GM18520 (cell line): ENCODE data around the gene PRRT4.

Experiments
- ATAC-seq: cut with Tn5 transposase; IDR thresholded peaks from one replicate; pipeline ENCODE4 v1.9.1; 2021; ENCODE audit not compliant: unreplicated experiment

PRRT4 gene

GRCh38 chr7:128350708-128351295 lies 10.7 kb downstream of the PRRT4 start:
- no peak for ATAC-seq

DNA sequence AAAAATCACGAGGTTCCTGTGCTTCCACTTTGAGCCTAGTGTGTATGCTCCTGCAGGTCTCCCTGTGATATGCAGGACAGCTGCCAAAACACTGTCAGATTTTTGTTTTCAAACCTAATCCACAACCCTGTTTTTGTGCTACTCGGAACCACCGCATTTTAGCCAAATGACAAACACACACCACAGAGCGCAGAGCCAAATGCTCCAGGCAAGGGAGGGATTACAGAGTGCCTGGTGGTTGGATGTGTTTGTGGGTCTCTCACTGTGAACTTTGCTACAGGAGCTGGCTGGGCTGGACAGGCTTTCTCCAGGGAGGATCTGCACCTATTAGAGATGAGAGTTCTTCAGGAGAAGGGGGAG lies 12.0 kb downstream of the PRRT4 start:
- no peak for ATAC-seq

GRCh38 chr7:128347647-128348097 lies 13.8 kb downstream of the PRRT4 start:
- ATAC-seq: no peak

GRCh38 chr7:128344431-128344774 lies 17.1 kb downstream of the PRRT4 start:
- ATAC-seq: no peak

- peak; percentile 92 for ATAC-seq
These were observed 17.7 kb downstream of the PRRT4 start, which contains the start of gene RBM28 for GRCh38 chr7:128343554-128344430. RBM28 (minus strand) TSS chr7:128343908; CDS start chr7:128343793, 115 bp downstream.

DNA sequence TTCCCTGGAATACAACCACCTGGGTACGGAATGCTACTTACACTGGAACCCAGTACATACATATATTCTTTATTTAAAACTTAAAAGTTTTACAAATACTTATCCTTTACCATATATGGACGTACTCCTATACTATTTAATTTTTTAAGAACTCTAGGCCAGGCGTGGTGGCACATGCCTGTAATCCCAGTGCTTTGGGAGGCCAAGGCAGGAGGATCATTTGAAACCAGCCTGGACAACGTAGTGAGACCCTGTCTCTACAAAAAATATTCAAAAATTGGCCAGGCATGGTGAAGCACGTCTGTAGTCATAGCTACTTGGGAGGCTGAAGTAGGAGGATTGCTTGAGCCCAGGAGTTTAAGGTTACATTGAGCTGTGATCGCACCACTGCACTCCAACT lies 19.8 kb downstream of the PRRT4 start:
- no peak for ATAC-seq

- no peak for ATAC-seq
These were observed 25.8 kb downstream of the PRRT4 start for GRCh38 chr7:128335730-128336129.

- no peak for ATAC-seq
These were observed 37.2 kb downstream of the PRRT4 start for GRCh38 chr7:128324368-128324680.

- no peak for ATAC-seq
These were observed 37.8 kb downstream of the PRRT4 start for GRCh38 chr7:128323459-128324367.

DNA sequence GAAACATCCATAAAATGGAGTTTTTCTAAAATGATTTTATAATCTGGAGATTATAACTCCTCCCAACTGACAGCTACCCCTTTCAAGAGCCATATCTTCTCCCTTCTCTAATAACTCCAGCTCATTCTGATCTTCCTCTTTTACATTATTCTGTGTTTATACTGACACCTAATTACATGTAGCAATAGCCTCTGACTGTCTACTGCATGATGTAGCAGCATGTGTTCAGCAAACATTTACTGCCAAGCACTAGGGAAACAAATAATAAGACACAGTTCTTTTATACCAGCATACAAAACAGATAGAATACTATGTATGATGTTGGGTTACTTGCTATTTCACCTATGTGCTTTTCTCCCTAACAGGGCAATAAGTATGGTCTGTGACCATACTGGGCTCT lies 38.5 kb downstream of the PRRT4 start:
- ATAC-seq: no peak

DNA sequence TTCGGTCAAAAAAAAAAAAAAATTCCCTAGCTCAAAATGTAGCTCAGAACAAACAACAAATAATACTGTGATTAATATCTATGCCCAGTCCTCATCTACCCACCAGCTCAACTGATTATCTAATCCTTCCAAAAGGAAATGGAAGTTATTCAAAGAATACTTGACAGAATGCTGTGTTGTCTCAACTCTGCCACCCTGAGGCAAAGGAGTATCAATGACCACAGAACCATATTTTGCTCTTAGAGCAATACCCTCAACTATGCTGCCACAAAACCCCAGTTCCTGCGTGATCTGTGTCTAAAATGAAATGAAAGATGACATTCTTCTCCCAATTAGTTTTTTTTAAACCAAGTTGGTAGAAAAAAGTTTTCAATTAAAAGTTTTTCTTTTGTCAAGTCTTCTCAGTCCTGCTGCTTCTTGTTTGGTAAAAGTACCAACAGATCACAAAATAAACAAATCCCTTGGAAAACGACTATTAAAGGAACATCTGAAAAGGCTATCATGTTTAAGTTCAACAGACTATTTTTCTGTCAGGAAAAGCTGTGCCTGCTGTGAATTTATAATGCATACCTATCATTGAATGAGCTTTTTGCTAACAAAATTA lies 39.3 kb downstream of the PRRT4 start:
- no peak for ATAC-seq

DNA sequence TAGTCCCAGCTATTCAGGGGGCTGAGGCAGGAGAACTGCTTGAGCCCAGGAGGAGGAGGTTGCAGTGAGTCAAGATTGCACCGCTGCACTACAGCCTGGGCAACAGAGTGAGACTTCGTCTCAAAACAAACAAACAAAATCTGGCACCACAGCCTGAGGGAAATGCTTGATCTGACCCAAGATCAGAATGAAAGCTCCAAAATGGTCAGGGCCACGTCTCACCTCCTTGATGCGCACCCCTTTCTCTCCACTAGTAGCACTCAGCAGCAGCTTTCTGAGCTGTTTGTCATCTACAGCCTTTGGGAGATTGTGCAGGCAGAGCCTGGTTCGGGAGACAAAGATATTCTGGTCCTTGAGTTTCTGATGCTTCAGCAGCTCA lies 40.5 kb downstream of the PRRT4 start:
- no peak for ATAC-seq

DNA sequence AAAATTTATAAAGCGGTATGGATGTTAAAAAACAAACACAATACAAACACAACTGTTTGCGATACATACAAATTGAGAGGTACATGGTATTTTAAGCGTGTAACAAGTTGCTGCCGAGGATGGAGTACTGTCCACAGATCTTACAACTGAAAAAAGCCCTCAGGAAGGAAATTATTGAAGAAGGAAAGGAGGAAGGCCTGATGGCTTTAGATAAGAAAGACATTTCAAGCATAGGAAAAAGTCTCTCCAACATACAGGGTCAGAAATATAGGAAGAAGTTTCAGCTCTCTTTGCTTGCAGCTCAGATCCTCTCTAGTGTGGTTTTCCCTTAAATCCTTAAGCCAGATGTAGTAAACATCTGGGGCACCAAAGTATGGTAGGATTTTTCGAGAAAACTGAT lies 42.8 kb downstream of the PRRT4 start:
- ATAC-seq: no peak

DNA sequence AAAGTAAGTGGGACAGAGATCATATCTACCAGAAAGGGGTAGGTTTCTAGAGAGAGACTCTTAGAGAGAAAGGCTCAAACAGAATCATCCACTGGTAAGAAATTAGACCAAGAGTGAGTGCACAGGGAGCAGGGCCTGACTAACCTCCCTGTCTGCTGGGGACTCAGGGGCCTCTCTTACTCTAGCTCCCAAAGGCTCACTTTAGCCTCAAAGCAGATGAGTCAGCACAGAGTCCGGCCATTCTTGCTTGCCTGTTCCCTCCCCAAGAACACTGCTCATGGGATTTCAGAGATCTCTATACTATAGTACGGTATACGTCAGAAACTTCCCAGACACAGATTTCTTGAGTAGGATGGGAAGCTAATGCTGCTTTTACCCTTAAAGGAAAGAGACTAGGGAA lies 50.5 kb downstream of the PRRT4 start:
- no peak for ATAC-seq

GRCh38 chr7:128310499-128310898 lies 51.0 kb downstream of the PRRT4 start:
- ATAC-seq: no peak

DNA sequence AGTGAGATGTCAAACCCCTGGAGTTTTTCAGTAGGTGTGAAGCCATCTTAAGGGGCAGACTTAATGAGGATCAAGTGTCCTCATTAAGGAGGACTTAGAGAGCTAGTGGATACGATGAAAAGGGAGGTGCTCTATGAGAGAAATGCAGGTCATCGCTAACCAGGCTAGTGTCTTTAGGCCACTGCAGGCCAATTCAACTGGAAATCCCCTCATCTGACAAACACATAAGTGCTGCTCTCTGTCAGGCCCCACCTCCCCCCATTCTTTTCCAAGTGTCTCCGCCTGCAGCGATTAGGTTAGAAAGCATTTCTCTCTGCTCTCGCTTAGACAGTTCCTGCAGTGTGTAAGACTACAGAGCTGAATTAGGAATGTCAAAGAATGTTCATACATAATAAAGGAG lies 51.5 kb downstream of the PRRT4 start:
- no peak for ATAC-seq

GRCh38 chr7:128309124-128309523 lies 52.4 kb downstream of the PRRT4 start:
- ATAC-seq: no peak

GRCh38 chr7:128307061-128307460 lies 54.4 kb downstream of the PRRT4 start:
- no peak for ATAC-seq

- ATAC-seq: no peak
These were observed 57.3 kb downstream of the PRRT4 start for GRCh38 chr7:128304212-128304611.

DNA sequence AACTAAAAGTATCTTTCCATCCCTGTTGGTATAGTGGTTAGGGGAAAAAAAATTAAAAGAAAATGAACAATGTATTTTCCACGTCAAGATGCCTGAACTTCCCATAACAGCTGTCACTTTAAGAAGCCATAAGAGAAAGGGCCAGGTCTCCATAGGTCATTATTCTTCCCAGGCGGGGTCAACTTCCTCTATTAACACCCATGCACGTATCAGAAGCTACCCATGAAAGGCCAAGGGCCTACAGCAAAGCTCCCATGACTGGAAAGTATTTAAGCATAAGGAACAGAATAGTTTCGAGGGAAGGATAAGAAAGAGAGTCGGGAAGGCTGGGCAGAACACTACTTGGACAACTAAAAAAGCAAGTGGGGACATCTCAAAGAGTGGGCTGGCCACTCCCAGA lies 57.8 kb downstream of the PRRT4 start:
- ATAC-seq: no peak

DNA sequence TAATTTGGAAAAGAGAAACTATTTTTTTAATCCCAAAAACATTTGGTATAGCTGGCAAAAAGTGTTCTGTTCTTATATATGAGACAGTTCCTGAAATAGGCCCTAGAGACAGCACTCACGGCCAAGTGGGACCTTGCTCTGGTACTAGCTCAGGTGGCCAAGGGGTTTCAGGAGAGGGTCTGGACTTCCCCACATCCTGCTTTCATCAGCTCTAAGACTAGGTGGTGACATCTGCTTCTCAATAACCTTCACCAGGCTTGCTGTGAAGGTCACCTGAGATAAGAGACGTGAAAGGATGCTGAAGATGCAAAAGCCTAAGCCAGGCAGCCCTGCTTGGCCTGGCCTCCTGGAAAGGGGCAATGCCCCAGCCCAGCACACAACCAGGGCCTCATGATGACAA lies 58.4 kb downstream of the PRRT4 start:
- ATAC-seq: no peak
